OCI-LY3 (cell line): ENCODE measurements around the gene KANSL1.
A peak's percentile ranks its signal among the peaks of the same experiment; 100 is the strongest.

Source experiments
- H2AFZ ChIP-seq: fragments of 200-600, 300-600 bp; shearing (Covaris generic); 2 replicates; pipeline ENCODE4 v1.6.0; 2014; ENCODE audit warnings: antibody characterized with exemption, low read depth, low read length
- H3K27ac ChIP-seq: fragments of 200-600, 300-600 bp; sonication (generic); 2 replicates; pipeline ENCODE4 v1.5.1; 2014; ENCODE audit warnings: mild to moderate bottlenecking, low read length, moderate library complexity, mixed read lengths
- H3K27me3 ChIP-seq: fragments of 200-600, 300-600 bp; sonication (generic); 2 replicates; pipeline ENCODE4 v1.6.1; 2014; ENCODE audit warnings: low read depth, low read length, mixed read lengths
- H3K36me3 ChIP-seq: fragments of 200-600, 300-600 bp; sonication (generic); replicated peaks from 2 replicates; pipeline ENCODE3; 2014; ENCODE audit warnings: low read depth, low read length, mixed read lengths
- H3K4me1 ChIP-seq: fragments of 300-600, 200-600 bp; sonication (generic); 2 replicates; pipeline ENCODE4 v1.6.1; 2014; ENCODE audit warnings: low read length, mixed read lengths
- H3K4me2 ChIP-seq: fragments of 200-600, 300-600 bp; sonication (generic); 2 replicates; pipeline ENCODE4 v1.6.1; 2014; ENCODE audit warnings: low read length, mixed read lengths
- H3K4me3 ChIP-seq: fragments of 300-600, 200-600 bp; sonication (generic); 2 replicates; pipeline ENCODE4 v1.5.1; 2014; ENCODE audit warnings: antibody characterized with exemption, mild to moderate bottlenecking, low read length, moderate library complexity
- H3K79me2 ChIP-seq: fragments of 300-600, 200-600 bp; shearing (Covaris generic); 2 replicates; pipeline ENCODE4 v1.6.1; 2014; ENCODE audit warnings: mild to moderate bottlenecking, low read length, mixed read lengths
- H3K9ac ChIP-seq: fragments of 300-600, 200-600 bp; shearing (Covaris generic); 2 replicates; pipeline ENCODE4 v1.6.0; 2014; ENCODE audit warnings: mild to moderate bottlenecking, low read length, moderate library complexity
- H3K9me3 ChIP-seq: fragments of 200-600, 300-600 bp; shearing (Covaris generic); 2 replicates; pipeline ENCODE4 v1.6.1; 2014; ENCODE audit warnings: low read length, mixed read lengths; ENCODE audit not compliant: insufficient read depth
- H4K20me1 ChIP-seq: fragments of 200-600, 300-600 bp; sonication (generic); 2 replicates; pipeline ENCODE4 v1.6.1; 2016; ENCODE audit warnings: low read length, mixed read lengths; ENCODE audit not compliant: insufficient read depth
- CTCF ChIP-seq: fragments of 200-600, 300-600 bp; sonication (generic); IDR thresholded peaks from 2 replicates; pipeline ENCODE4 v1.5.1; 2014; ENCODE audit warnings: antibody characterized with exemption, low read length, low read depth
- EZH2phosphoT487 ChIP-seq: fragments of 200-600 bp; shearing (Covaris generic); IDR thresholded peaks from 2 replicates; pipeline ENCODE4 v1.6.1; 2018; ENCODE audit warnings: antibody characterized with exemption, mixed run types, low read depth

KANSL1 gene

GRCh38 chr17:46197530-46197929 is 4.3 kb upstream of the KANSL1 start:
- Histone ChIP-seq H3K4me2 (no peak overlapping the region), H3K4me3 (no peak overlapping the region), H3K9ac (no peak overlapping the region), H3K36me3 (no peaks in the 10 kb centered on the region), H3K9me3 (no peaks in the 10 kb centered on the region), H4K20me1 (no peaks in the 10 kb centered on the region), H3K79me2 (peaks cover 63% of the 10 kb centered on the region), H3K27ac (no peak overlapping the region), H3K27me3 (no peaks in the 10 kb centered on the region), H3K4me1 (peaks cover 14% of the 10 kb centered on the region), H2AFZ (no peak overlapping the region)
- TF ChIP-seq EZH2phosphoT487 (no peak), CTCF (no peak)

- Histone ChIP-seq H3K27ac (no peak overlapping the region), H3K36me3 (no peaks in the 10 kb centered on the region), H3K9ac (no peak overlapping the region), H3K4me2 (no peak overlapping the region), H3K79me2 (peaks cover 64% of the 10 kb centered on the region), H3K27me3 (no peaks in the 10 kb centered on the region), H3K4me1 (peaks cover 14% of the 10 kb centered on the region), H2AFZ (no peak overlapping the region), H3K4me3 (no peak overlapping the region), H4K20me1 (peaks cover 8% of the 10 kb centered on the region), H3K9me3 (no peaks in the 10 kb centered on the region)
- TF ChIP-seq CTCF = no peak
- no peak for TF ChIP-seq EZH2phosphoT487
Measured at GRCh38 chr17:46195939-46196716, 2.9 kb upstream of the KANSL1 start.

- Histone ChIP-seq H3K9me3 (no peaks in the 10 kb centered on the region), H4K20me1 (peaks cover 16% of the 10 kb centered on the region), H2AFZ (no peak overlapping the region), H3K27me3 (no peaks in the 10 kb centered on the region), H3K4me3 (peak overlapping the region; percentile 95), H3K9ac (peak overlapping the region; percentile 95; the same call in 1 of the 2 replicates), H3K27ac (peak overlapping the region; percentile 86), H3K4me2 (peak overlapping the region; percentile 93), H3K36me3 (no peaks in the 10 kb centered on the region), H3K79me2 (peaks cover 67% of the 10 kb centered on the region), H3K4me1 (peaks cover 21% of the 10 kb centered on the region)
- TF ChIP-seq CTCF (no peak), EZH2phosphoT487 (no peak)
Measured at GRCh38 chr17:46195217-46195855, 2.1 kb upstream of the KANSL1 start.

- H4K20me1 ChIP-seq = peaks cover 23% of the 10 kb centered on the region
- peak overlapping the region; percentile 68 for H2AFZ ChIP-seq
- peak overlapping the region; percentile 93 for H3K4me2 ChIP-seq
- peaks cover 24% of the 10 kb centered on the region for H3K4me1 ChIP-seq
- peak overlapping the region; percentile 95 for H3K9ac ChIP-seq
- H3K4me3 ChIP-seq = peak overlapping the region; percentile 95
- H3K27me3 ChIP-seq = no peaks in the 10 kb centered on the region
- H3K9me3 ChIP-seq = no peaks in the 10 kb centered on the region
- peak overlapping the region; percentile 86 for H3K27ac ChIP-seq
- H3K36me3 ChIP-seq = no peaks in the 10 kb centered on the region
- TF ChIP-seq CTCF = peak; percentile 71
- no peak for TF ChIP-seq EZH2phosphoT487
- peaks cover 68% of the 10 kb centered on the region for H3K79me2 ChIP-seq
Measured at GRCh38 chr17:46194393-46195216, 1.4 kb upstream of the KANSL1 start.
